ENCODE results near the gene ABCB8.

DNA sequence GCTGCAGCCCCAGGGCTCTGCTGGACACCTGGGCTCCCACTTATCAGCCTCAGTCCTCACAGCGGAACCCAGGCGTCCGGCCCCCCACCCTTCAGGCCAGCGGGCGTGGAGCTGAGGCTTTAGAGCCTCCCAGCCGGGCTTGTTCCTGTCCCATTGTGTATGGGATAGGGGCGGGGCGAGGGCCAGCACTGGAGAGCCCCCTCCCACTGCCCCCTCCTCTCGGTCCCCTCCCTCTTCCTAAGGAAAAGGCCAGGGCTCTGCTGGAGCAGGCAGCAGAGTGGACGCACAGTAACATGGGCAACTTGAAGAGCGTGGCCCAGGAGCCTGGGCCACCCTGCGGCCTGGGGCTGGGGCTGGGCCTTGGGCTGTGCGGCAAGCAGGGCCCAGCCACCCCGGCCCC lies 34.7 kb upstream of the ABCB8 start:
- TF ChIP-seq MXI1 (IDR thresholded peaks at IDR 0.05; ENCODE audit: low read depth, low read length) (no peak), ZNF239 (CRISPR knock-in tag; IDR thresholded peaks at IDR 0.05) (no peak)

Measured in K562 (cell line).